Panc1 (cell line): ENCODE measurements around the gene SUGCT. TPM values are rescaled to one million over a fixed set of nuclear protein-coding genes. Genes with fewer than 3 reads are reported as not detected.

Experiments
- ATAC-seq: fragments of 200-7000 bp; cut with Tn5 transposase; 2 replicates; pipeline ENCODE4 v1.9.1; 2020; ENCODE audit warnings: mild to moderate bottlenecking, moderate library complexity
- BruUV-seq: library from RNA; stranded (reverse); fragments of 400-500 nt; replicated peaks from 2 replicates; lab custom pipeline; 2021; lab: Mats Ljungman, UMichigan
- CTCF ChIA-PET: fragments of 300-600 bp; sonication (Branson Sonifier 250); formaldehyde crosslinking; loops from one replicate; lab custom pipeline; 2022; ENCODE audit warnings: antibody characterized with exemption; lab: Charles Lee
- POLR2A ChIA-PET: fragments of 300-600 bp; sonication (Branson Sonifier 250); formaldehyde crosslinking; loops from one replicate; lab custom pipeline; 2022; ENCODE audit warnings: antibody characterized with exemption; lab: Charles Lee
- DNase-seq: peaks from one replicate; pipeline ENCODE4 v3.0.0-alpha.2; 2010; ENCODE audit warnings: low read depth, low spot score
- H3K27ac ChIP-seq: 2 replicates; pipeline ENCODE4 v1.5.1; 2011; ENCODE audit warnings: mild to moderate bottlenecking, low read length, inconsistent platforms
- H3K27me3 ChIP-seq: fragments of 200-500 bp; sonication (Bioruptor generic); 2 replicates; pipeline ENCODE4 v1.6.0; 2014; ENCODE audit warnings: low read length, inconsistent platforms; ENCODE audit not compliant: control insufficient read depth, insufficient read depth
- H3K36me3 ChIP-seq: fragments of 200-500 bp; sonication (Bioruptor generic); 2 replicates; pipeline ENCODE4 v1.5.1; 2014; ENCODE audit warnings: inconsistent platforms, mild to moderate bottlenecking, low read length, moderate library complexity; ENCODE audit not compliant: control insufficient read depth, insufficient read depth
- H3K4me1 ChIP-seq: 2 replicates; pipeline ENCODE4 v1.5.1; 2011; ENCODE audit warnings: inconsistent platforms, mild to moderate bottlenecking, low read length, moderate library complexity; ENCODE audit not compliant: control insufficient read depth, insufficient read depth
- H3K4me3 ChIP-seq, 2 experiments: 2 replicates each; pipeline ENCODE4 v1.5.1; 2011 to 2012; ENCODE audit warnings: low read depth in 2 of 2, low read length in 2 of 2, mild to moderate bottlenecking in 2 of 2, inconsistent platforms in 1 of 2, moderate library complexity in 1 of 2
- H3K9me3 ChIP-seq: fragments of 200-500 bp; sonication (Bioruptor generic); 2 replicates; pipeline ENCODE4 v1.5.1; 2014; ENCODE audit warnings: low read depth, mild to moderate bottlenecking, inconsistent platforms, low read length, moderate library complexity; ENCODE audit not compliant: control insufficient read depth, insufficient read depth
- POLR2AphosphoS5 ChIP-seq: IDR thresholded peaks from 2 replicates; pipeline ENCODE4 v1.6.1; 2012; ENCODE audit warnings: mild to moderate bottlenecking, low read depth, low read length, moderate library complexity
- SIN3A ChIP-seq: IDR thresholded peaks from 2 replicates; pipeline ENCODE4 v1.6.1; 2012; ENCODE audit warnings: low read depth, mild to moderate bottlenecking, low read length, moderate library complexity, borderline replicate concordance; ENCODE audit not compliant: insufficient read depth
- TCF7L2 ChIP-seq: IDR thresholded peaks from 2 replicates; pipeline ENCODE4 v1.6.1; 2011; ENCODE audit warnings: mild to moderate bottlenecking, low read depth, low read length, inconsistent platforms
- in situ Hi-C: cut with HindIII; loops from 2 replicates; pipeline ENCODE4 v1.10.0; 2016; ENCODE audit warnings: low sequenced_read_pairs, low pct_unique_long_range_greater_than_20kb
- intact Hi-C: fragments of 100-400 bp; cut with micrococcal nuclease; formaldehyde crosslinking; loops from one replicate; pipeline ENCODE4 v1.10.0; 2022; ENCODE audit not compliant: unreplicated experiment
- total RNA-seq: library from RNA; stranded (reverse); gene quantifications from one replicate; pipeline ENCODE4 v1.2.1, GENCODE V29; 2021; ENCODE audit not compliant: unreplicated experiment
- TF ChIP-seq, protein P1 (sequence below): fragments of 450-650 bp; IDR thresholded peaks from 2 replicates; pipeline ENCODE4 v1.5.1; 2017; ENCODE audit warnings: mild to moderate bottlenecking
- TF ChIP-seq, protein P2 (sequence below), 2 experiments: IDR thresholded peaks; 2 replicates each; pipeline ENCODE4 v1.6.1; 2011 to 2012; ENCODE audit warnings: low read depth in 2 of 2, control low read depth in 1 of 2, low read length in 1 of 2, mild to moderate bottlenecking in 1 of 2, moderate library complexity in 1 of 2; ENCODE audit not compliant: insufficient read depth in 1 of 2

The SUGCT gene
- total RNA-seq, 1 experiment from 2014 or later: 3.1 TPM

DNA sequence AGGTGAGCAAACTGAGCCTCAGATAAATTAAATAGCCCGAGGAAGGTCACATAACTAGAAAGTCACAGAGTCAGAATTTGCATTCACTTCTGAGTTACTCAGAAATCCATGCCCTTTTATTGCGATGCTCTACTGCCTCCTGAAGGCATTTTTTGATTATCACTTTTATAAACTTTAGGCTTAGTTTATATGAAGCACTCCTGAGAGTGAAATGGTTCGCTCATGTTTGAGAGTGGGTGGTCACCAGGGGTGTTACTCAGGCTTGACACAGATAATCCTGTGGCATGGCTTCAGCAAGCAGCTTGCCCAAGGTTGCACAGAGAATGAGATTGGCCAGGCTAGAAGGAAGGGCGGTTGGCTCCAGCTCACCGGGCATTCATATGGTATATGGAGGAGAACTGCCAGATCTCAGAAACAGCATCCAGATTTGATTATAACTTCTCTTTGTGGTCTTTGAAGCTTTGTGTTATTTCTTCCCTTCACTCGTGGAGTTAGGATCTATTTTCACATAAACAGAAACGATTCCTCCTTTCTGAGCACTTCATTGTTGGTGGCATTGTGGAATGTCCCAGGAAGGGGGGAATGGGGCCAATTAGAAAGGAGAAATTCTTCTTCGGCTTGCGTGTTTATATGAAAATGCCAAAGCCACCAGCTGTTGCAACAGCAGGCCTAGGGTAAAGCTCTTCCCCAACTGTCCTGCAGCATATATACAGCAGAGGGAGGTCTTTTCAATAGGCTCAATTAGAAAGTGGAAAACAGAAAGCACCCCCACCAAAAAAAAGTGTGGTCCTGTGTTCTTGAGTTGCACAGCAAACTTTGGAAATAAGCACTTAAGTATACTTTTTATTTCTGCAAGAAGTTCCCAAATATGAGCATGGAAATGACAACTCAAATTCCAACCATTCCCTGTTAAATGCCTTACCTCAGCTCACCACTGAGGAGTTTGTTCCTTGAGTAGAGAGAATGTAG is 628.8 kb downstream of the SUGCT start:
- no peaks in the 10 kb centered on the region for H3K27me3 ChIP-seq
- ChIA-PET CTCF (interaction anchor here (1.3 kb wide), 1 partner anchor 941 kb away, joined by 4 read pairs; no protein-coding TSS in a partner anchor), POLR2A (no interaction called here)
- H3K36me3 ChIP-seq: no peaks in the 10 kb centered on the region
- intact Hi-C loops: no loop called here
- no peaks in the 10 kb centered on the region for H3K9me3 ChIP-seq
- ATAC-seq (no peak), DNase-seq (no peak)
- H3K27ac ChIP-seq: no peak overlapping the region
- no peaks in the 10 kb centered on the region for H3K4me1 ChIP-seq
- no peak for TF ChIP-seq POLR2AphosphoS5
- no TSS peak for BruUV-seq
- in situ Hi-C loops: no loop called here
- no peak overlapping the region for H3K4me3 ChIP-seq

DNA sequence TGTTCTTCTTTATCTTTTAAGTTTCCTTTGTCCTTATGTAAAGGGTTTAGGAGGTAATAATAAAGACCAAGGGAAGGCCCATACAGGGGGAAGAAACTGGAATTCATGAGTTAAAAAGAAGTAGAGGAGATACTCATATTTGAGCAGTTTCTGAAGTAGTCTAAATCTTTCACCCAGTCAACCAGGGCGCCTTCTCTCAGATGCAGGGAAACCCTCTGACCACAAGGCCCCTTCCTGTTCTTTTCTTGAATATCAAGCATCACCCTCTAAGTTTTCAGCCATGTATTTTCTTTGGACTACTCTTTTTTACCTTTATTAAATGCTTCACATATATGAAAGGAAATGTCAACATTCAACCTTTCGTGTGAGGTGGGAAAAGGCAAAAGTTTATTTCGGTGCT is 630.8 kb downstream of the SUGCT start:
- Histone ChIP-seq H3K4me3 (no peak overlapping the region), H3K27me3 (no peaks in the 10 kb centered on the region), H3K36me3 (no peaks in the 10 kb centered on the region), H3K9me3 (no peaks in the 10 kb centered on the region), H3K27ac (no peak overlapping the region), H3K4me1 (no peaks in the 10 kb centered on the region)
- no peak for ATAC-seq
- in situ Hi-C loops (no loop called here), intact Hi-C loops (no loop called here)
- BruUV-seq: no TSS peak
- DNase-seq: no peak
- ChIA-PET CTCF (no interaction called here), POLR2A (no interaction called here)
- TF ChIP-seq SIN3A: no peak

DNA sequence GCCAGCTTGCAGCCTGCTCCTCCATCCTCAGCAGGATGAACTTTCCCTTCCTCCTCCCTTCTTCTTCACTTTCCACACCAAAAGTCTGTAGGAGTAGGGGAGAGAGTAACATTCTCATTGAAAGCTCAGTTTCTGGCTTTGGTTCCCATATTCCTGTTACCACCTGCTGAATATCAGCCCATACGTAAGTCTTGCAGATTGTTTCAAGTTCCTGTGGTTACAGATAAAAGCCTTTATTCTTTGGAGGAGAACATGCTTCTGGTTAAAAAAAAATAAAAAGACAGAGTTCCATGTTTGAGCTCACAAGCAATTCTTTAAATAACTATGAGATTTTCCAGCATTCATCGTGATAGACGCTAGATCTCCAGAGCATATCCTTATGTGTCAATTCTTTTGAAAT is 637.3 kb downstream of the SUGCT start:
- H3K27ac ChIP-seq: no peak overlapping the region
- ChIA-PET CTCF (no interaction called here), POLR2A (no interaction called here)
- DNase-seq: no peak
- no peaks in the 10 kb centered on the region for H3K9me3 ChIP-seq
- no peaks in the 10 kb centered on the region for H3K36me3 ChIP-seq
- no peak overlapping the region for H3K4me3 ChIP-seq
- TF ChIP-seq POLR2AphosphoS5 (no peak), SIN3A (no peak), TCF7L2 (no peak)
- TF ChIP-seq, protein P1, sequence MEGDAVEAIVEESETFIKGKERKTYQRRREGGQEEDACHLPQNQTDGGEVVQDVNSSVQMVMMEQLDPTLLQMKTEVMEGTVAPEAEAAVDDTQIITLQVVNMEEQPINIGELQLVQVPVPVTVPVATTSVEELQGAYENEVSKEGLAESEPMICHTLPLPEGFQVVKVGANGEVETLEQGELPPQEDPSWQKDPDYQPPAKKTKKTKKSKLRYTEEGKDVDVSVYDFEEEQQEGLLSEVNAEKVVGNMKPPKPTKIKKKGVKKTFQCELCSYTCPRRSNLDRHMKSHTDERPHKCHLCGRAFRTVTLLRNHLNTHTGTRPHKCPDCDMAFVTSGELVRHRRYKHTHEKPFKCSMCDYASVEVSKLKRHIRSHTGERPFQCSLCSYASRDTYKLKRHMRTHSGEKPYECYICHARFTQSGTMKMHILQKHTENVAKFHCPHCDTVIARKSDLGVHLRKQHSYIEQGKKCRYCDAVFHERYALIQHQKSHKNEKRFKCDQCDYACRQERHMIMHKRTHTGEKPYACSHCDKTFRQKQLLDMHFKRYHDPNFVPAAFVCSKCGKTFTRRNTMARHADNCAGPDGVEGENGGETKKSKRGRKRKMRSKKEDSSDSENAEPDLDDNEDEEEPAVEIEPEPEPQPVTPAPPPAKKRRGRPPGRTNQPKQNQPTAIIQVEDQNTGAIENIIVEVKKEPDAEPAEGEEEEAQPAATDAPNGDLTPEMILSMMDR: no peak
- TF ChIP-seq, protein P2, sequence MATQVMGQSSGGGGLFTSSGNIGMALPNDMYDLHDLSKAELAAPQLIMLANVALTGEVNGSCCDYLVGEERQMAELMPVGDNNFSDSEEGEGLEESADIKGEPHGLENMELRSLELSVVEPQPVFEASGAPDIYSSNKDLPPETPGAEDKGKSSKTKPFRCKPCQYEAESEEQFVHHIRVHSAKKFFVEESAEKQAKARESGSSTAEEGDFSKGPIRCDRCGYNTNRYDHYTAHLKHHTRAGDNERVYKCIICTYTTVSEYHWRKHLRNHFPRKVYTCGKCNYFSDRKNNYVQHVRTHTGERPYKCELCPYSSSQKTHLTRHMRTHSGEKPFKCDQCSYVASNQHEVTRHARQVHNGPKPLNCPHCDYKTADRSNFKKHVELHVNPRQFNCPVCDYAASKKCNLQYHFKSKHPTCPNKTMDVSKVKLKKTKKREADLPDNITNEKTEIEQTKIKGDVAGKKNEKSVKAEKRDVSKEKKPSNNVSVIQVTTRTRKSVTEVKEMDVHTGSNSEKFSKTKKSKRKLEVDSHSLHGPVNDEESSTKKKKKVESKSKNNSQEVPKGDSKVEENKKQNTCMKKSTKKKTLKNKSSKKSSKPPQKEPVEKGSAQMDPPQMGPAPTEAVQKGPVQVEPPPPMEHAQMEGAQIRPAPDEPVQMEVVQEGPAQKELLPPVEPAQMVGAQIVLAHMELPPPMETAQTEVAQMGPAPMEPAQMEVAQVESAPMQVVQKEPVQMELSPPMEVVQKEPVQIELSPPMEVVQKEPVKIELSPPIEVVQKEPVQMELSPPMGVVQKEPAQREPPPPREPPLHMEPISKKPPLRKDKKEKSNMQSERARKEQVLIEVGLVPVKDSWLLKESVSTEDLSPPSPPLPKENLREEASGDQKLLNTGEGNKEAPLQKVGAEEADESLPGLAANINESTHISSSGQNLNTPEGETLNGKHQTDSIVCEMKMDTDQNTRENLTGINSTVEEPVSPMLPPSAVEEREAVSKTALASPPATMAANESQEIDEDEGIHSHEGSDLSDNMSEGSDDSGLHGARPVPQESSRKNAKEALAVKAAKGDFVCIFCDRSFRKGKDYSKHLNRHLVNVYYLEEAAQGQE (IDR thresholded peaks at IDR 0.05; ENCODE audit: insufficient read depth in 1 of 2, low read depth in 2 of 2, low read length in 1 of 2): no peak
- in situ Hi-C loops: no loop called here
- intact Hi-C loops: no loop called here
- no peaks in the 10 kb centered on the region for H3K27me3 ChIP-seq
- no peaks in the 10 kb centered on the region for H3K4me1 ChIP-seq
- no TSS peak for BruUV-seq
- ATAC-seq: no peak
